Measurements from ENCODE around the gene BCAS3. TPM values are rescaled to one million over a fixed set of nuclear protein-coding genes. Genes with fewer than 3 reads are reported as not detected.
"Not testable (repeated sequence)": the region's sequence is repeated elsewhere in the genome, so short reads cannot be mapped to it uniquely, and the experiment has no call there.

The BCAS3 gene
- total RNA-seq, 1 donor from 2014 or later, result 35.7 TPM

GRCh38 chr17:60934723-60935122 lies 257.1 kb downstream of the BCAS3 start:
- DNase-seq (ENCODE audit: extremely low spot score, unreplicated experiment), result no peak
- TF ChIP-seq, protein P1, sequence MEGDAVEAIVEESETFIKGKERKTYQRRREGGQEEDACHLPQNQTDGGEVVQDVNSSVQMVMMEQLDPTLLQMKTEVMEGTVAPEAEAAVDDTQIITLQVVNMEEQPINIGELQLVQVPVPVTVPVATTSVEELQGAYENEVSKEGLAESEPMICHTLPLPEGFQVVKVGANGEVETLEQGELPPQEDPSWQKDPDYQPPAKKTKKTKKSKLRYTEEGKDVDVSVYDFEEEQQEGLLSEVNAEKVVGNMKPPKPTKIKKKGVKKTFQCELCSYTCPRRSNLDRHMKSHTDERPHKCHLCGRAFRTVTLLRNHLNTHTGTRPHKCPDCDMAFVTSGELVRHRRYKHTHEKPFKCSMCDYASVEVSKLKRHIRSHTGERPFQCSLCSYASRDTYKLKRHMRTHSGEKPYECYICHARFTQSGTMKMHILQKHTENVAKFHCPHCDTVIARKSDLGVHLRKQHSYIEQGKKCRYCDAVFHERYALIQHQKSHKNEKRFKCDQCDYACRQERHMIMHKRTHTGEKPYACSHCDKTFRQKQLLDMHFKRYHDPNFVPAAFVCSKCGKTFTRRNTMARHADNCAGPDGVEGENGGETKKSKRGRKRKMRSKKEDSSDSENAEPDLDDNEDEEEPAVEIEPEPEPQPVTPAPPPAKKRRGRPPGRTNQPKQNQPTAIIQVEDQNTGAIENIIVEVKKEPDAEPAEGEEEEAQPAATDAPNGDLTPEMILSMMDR (IDR thresholded peaks at IDR 0.05), result no peak
- Mint-ChIP-seq H3K27me3 (ENCODE audit: unreplicated experiment) (no peaks in the 10 kb centered on the region), H3K27ac (ENCODE audit: unreplicated experiment) (no peak overlapping the region), H3K9me3 (ENCODE audit: unreplicated experiment) (no peaks in the 10 kb centered on the region), H3K4me1 (ENCODE audit: unreplicated experiment) (no peaks in the 10 kb centered on the region), H3K4me3 (ENCODE audit: unreplicated experiment) (no peak overlapping the region), H3K36me3 (ENCODE audit: unreplicated experiment) (no peaks in the 10 kb centered on the region)

DNA sequence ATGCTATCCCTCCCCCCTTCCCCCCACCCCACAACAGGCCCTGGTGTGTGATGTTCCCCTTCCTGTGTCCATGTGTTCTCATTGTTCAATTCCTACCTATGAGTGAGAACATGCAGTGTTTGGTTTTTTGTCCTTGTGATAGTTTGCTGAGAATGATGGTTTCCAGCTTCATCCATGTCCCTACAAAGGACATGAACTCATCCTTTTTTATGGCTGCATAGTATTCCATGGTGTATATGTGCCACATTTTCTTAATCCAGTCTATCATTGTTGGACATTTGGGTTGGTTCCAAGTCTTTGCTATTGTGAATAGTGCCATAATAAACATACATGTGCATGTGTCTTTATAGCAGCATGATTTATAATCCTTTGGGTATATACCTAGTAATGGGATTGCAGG lies 258.3 kb downstream of the BCAS3 start:
- not testable (repeated sequence) for H3K27ac Mint-ChIP-seq (ENCODE audit: unreplicated experiment); H3K4me1 Mint-ChIP-seq (ENCODE audit: unreplicated experiment); H3K4me3 Mint-ChIP-seq (ENCODE audit: unreplicated experiment); DNase-seq (ENCODE audit: extremely low spot score, unreplicated experiment); H3K36me3 Mint-ChIP-seq (ENCODE audit: unreplicated experiment); H3K9me3 Mint-ChIP-seq (ENCODE audit: unreplicated experiment); H3K27me3 Mint-ChIP-seq (ENCODE audit: unreplicated experiment)

DNA sequence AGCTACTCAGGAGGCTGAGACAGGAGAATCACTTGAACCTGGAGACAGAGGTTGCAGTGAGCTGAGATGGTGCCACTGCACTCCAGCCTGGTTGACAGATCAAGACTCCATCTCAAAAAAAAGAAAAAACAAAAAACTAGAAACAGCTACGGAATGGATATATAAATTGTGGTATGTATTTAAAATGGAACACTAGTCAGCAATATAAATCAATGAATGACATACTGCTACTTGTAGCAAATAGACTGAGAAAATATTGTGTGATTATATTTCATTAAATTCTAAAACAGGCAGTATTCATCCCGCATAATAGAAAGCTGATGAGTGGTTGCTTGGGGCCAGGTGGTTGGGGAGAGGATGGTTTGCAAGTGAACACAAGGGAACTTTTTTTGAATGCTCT lies 261.7 kb downstream of the BCAS3 start:
- H3K4me3 Mint-ChIP-seq (ENCODE audit: unreplicated experiment), result no peak overlapping the region

GRCh38 chr17:60941028-60941427 lies 263.4 kb downstream of the BCAS3 start:
- no peak for DNase-seq (ENCODE audit: extremely low spot score, unreplicated experiment)
- no peaks in the 10 kb centered on the region for H3K9me3 Mint-ChIP-seq (ENCODE audit: unreplicated experiment)
- H3K27ac Mint-ChIP-seq (ENCODE audit: unreplicated experiment), result no peak overlapping the region
- TF ChIP-seq, protein P1 (IDR thresholded peaks at IDR 0.05), result no peak
- H3K4me1 Mint-ChIP-seq (ENCODE audit: unreplicated experiment), result no peaks in the 10 kb centered on the region
- no peaks in the 10 kb centered on the region for H3K36me3 Mint-ChIP-seq (ENCODE audit: unreplicated experiment)
- no peak overlapping the region for H3K4me3 Mint-ChIP-seq (ENCODE audit: unreplicated experiment)
- no peaks in the 10 kb centered on the region for H3K27me3 Mint-ChIP-seq (ENCODE audit: unreplicated experiment)

More for the DNA sequence above, 261.7 kb downstream of the BCAS3 start:
- H3K9me3 Mint-ChIP-seq (ENCODE audit: unreplicated experiment), result no peaks in the 10 kb centered on the region
- H3K36me3 Mint-ChIP-seq (ENCODE audit: unreplicated experiment), result no peaks in the 10 kb centered on the region
- DNase-seq (ENCODE audit: extremely low spot score, unreplicated experiment), result no peak
- TF ChIP-seq, protein P1 (IDR thresholded peaks at IDR 0.05), result no peak
- H3K27ac Mint-ChIP-seq (ENCODE audit: unreplicated experiment), result no peak overlapping the region
- H3K4me1 Mint-ChIP-seq (ENCODE audit: unreplicated experiment), result no peaks in the 10 kb centered on the region
- H3K27me3 Mint-ChIP-seq (ENCODE audit: unreplicated experiment), result no peaks in the 10 kb centered on the region

DNA sequence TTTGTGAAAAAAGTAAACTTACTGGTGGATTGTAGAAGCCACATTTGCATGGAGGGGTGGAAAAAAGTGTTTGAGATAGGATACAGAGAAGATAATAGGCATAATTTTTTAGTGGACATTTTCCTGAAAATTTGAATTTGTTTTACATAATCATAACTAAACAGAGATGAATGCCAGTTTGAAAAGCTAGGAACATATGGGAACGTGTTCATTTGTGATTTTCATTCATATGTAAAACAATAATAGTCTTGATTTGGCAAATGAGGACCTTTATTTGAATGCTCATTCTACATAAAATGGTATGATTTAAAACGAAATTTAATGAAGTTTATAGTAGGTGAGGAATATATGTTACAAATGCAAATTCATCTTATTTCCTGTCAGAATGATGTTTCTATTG lies 263.9 kb downstream of the BCAS3 start:
- Mint-ChIP-seq H3K9me3 (ENCODE audit: unreplicated experiment) (no peaks in the 10 kb centered on the region), H3K27me3 (ENCODE audit: unreplicated experiment) (no peaks in the 10 kb centered on the region), H3K27ac (ENCODE audit: unreplicated experiment) (no peak overlapping the region), H3K36me3 (ENCODE audit: unreplicated experiment) (no peaks in the 10 kb centered on the region), H3K4me3 (ENCODE audit: unreplicated experiment) (no peak overlapping the region), H3K4me1 (ENCODE audit: unreplicated experiment) (no peaks in the 10 kb centered on the region)
- TF ChIP-seq, protein P1 (IDR thresholded peaks at IDR 0.05), result no peak
- no peak for DNase-seq (ENCODE audit: extremely low spot score, unreplicated experiment)

DNA sequence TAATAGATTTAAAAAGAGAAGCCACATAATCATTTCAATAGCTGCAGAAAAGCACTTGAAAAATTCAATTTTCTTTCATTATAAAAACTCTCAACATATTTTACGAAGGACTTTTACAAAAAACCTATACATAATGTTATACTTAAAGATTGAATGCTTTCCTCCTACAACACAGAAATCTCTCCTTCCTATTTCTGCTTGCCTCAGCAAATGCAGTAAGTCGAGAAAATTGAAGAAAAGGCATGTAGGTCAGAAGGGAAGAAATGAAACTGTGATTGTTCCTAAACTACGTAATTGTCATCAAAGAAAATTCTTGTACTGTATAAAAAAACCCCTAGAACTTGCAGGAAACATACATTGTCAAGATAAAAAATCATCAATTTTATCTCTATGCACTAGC lies 267.1 kb downstream of the BCAS3 start:
- no peak for DNase-seq (ENCODE audit: extremely low spot score, unreplicated experiment)
- Mint-ChIP-seq H3K4me3 (ENCODE audit: unreplicated experiment) (no peak overlapping the region), H3K27me3 (ENCODE audit: unreplicated experiment) (no peaks in the 10 kb centered on the region), H3K36me3 (ENCODE audit: unreplicated experiment) (peaks cover 3% of the 10 kb centered on the region), H3K9me3 (ENCODE audit: unreplicated experiment) (no peaks in the 10 kb centered on the region), H3K27ac (ENCODE audit: unreplicated experiment) (no peak overlapping the region), H3K4me1 (ENCODE audit: unreplicated experiment) (no peaks in the 10 kb centered on the region)
- TF ChIP-seq, protein P1 (IDR thresholded peaks at IDR 0.05), result no peak
